Neural cell (in vitro differentiated cells): ENCODE data around the gene SLC6A20. TPM values are rescaled to one million over a fixed set of nuclear protein-coding genes. Genes with fewer than 3 reads are reported as not detected.

ENCODE experiments used
- H2AFZ ChIP-seq: fragments of 200-600, 300-800 bp; sonication (generic), shearing (Covaris generic); 2 replicates; pipeline ENCODE4 v1.6.0; 2014; ENCODE audit warnings: low read depth, mild to moderate bottlenecking, antibody characterized with exemption, low read length, moderate library complexity
- H3F3A ChIP-seq: fragments of 200-600 bp; shearing (Covaris generic); 2 replicates; pipeline ENCODE4 v1.6.1; 2016; ENCODE audit warnings: mild to moderate bottlenecking, moderate library complexity, mixed read lengths, antibody characterized with exemption, low read length; ENCODE audit not compliant: insufficient read depth, poor library complexity, severe bottlenecking
- H3K27ac ChIP-seq: fragments of 200-600, 300-800 bp; sonication (generic), shearing (Covaris generic); 2 replicates; pipeline ENCODE4 v1.5.1; 2014; ENCODE audit warnings: mild to moderate bottlenecking, low read length, moderate library complexity
- H3K27me3 ChIP-seq: fragments of 300-800, 200-600 bp; sonication (generic), shearing (Covaris generic); 2 replicates; pipeline ENCODE4 v1.6.0; 2014; ENCODE audit warnings: mild to moderate bottlenecking, low read depth, low read length, moderate library complexity; ENCODE audit not compliant: insufficient read depth
- H3K36me3 ChIP-seq: fragments of 300-800, 200-600 bp; sonication (generic), shearing (Covaris generic); 2 replicates; pipeline ENCODE4 v1.5.1; 2014; ENCODE audit warnings: mild to moderate bottlenecking, antibody characterized with exemption, low read length, moderate library complexity; ENCODE audit not compliant: insufficient read depth
- H3K4me2 ChIP-seq: fragments of 300-800, 200-600 bp; sonication (generic), shearing (Covaris generic); 2 replicates; pipeline ENCODE4 v1.6.0; 2014; ENCODE audit warnings: mild to moderate bottlenecking, low read length
- H3K4me3 ChIP-seq: fragments of 300-800, 200-600 bp; sonication (generic), shearing (Covaris generic); 2 replicates; pipeline ENCODE4 v1.5.1; 2014; ENCODE audit warnings: mild to moderate bottlenecking, low read length, moderate library complexity
- H3K79me2 ChIP-seq: fragments of 200-600 bp; shearing (Covaris generic); replicated peaks from 2 replicates; pipeline ENCODE4 v1.6.0; 2014; ENCODE audit warnings: mild to moderate bottlenecking, low read length, moderate library complexity; ENCODE audit not compliant: insufficient read depth
- H3K9ac ChIP-seq: fragments of 300-800, 200-600 bp; sonication (generic), shearing (Covaris generic); 2 replicates; pipeline ENCODE4 v1.6.1; 2016; ENCODE audit warnings: mild to moderate bottlenecking, low read length, mixed read lengths
- H3K9me2 ChIP-seq: fragments of 200-600 bp; shearing (Covaris generic); 2 replicates; pipeline ENCODE4 v1.6.1; 2016; ENCODE audit warnings: mild to moderate bottlenecking, low read length, mixed read lengths; ENCODE audit not compliant: insufficient read depth
- H3K9me3 ChIP-seq: fragments of 200-600, 300-800 bp; sonication (generic), shearing (Covaris generic); 2 replicates; pipeline ENCODE4 v1.6.1; 2016; ENCODE audit warnings: mild to moderate bottlenecking, mixed run types, low read length, moderate library complexity, mixed read lengths
- H4K20me1 ChIP-seq: fragments of 200-600 bp; shearing (Covaris generic); 2 replicates; pipeline ENCODE4 v1.6.1; 2016; ENCODE audit warnings: mild to moderate bottlenecking, mixed run types; ENCODE audit not compliant: insufficient read depth
- CTCF ChIP-seq: fragments of 450-650 bp; IDR thresholded peaks from 2 replicates; pipeline ENCODE4 v1.5.1; 2014; ENCODE audit warnings: antibody characterized with exemption, mild to moderate bottlenecking, moderate library complexity; ENCODE audit not compliant: poor library complexity, severe bottlenecking
- EP300 ChIP-seq: fragments of 450-650 bp; conservative IDR thresholded peaks from 2 replicates; pipeline ENCODE4 v1.6.1; 2014; ENCODE audit warnings: antibody characterized with exemption, mild to moderate bottlenecking, moderate library complexity; ENCODE audit not compliant: poor library complexity, severe bottlenecking
- EZH2 ChIP-seq: fragments of 200-600, 300-800 bp; shearing (Covaris generic), sonication (generic); IDR thresholded peaks from 2 replicates; pipeline ENCODE4 v1.6.1; 2014; ENCODE audit warnings: antibody characterized with exemption, low read length, borderline replicate concordance, mild to moderate bottlenecking; ENCODE audit not compliant: insufficient read depth, poor library complexity, severe bottlenecking
- MXI1 ChIP-seq: fragments of 450-650 bp; conservative IDR thresholded peaks from 2 replicates; pipeline ENCODE4 v1.6.1; 2014; ENCODE audit warnings: antibody characterized with exemption, mild to moderate bottlenecking; ENCODE audit not compliant: poor library complexity, severe bottlenecking
- POLR2AphosphoS5 ChIP-seq: IDR thresholded peaks from 2 replicates; pipeline ENCODE4 v1.6.1; 2012
- RAD21 ChIP-seq: fragments of 450-650 bp; conservative IDR thresholded peaks from 2 replicates; pipeline ENCODE4 v1.6.1; 2014; ENCODE audit warnings: antibody characterized with exemption, mild to moderate bottlenecking, moderate library complexity
- REST ChIP-seq: IDR thresholded peaks from 2 replicates; pipeline ENCODE4 v1.6.1; 2012; ENCODE audit warnings: borderline replicate concordance
- SMC3 ChIP-seq: fragments of 450-650 bp; conservative IDR thresholded peaks from 2 replicates; pipeline ENCODE4 v1.6.1; 2014; ENCODE audit warnings: antibody characterized with exemption, mild to moderate bottlenecking, moderate library complexity; ENCODE audit not compliant: poor library complexity
- TAF1 ChIP-seq: IDR thresholded peaks from 2 replicates; pipeline ENCODE4 v1.6.1; 2012; ENCODE audit warnings: low read depth
- polyA plus RNA-seq: library from polyadenylated mRNA; depleted of rRNA; stranded (reverse); fragments of >200 nt; gene quantifications from 2 replicates; pipeline ENCODE4 v1.2.3, GENCODE V29; 2014

SLC6A20 gene
- polyA plus RNA-seq, 1 donor from 2014 or later, result not detected

GRCh38 chr3:45719655-45720487 lies 76.5 kb downstream of the SLC6A20 start:
- TF ChIP-seq CTCF (no peak), SMC3 (no peak), EP300 (no peak), REST (no peak), MXI1 (no peak), POLR2AphosphoS5 (no peak), RAD21 (no peak), EZH2 (no peak), TAF1 (no peak)
- no peak overlapping the region for H3K27ac ChIP-seq
- no peak overlapping the region for H3K4me2 ChIP-seq
- H4K20me1 ChIP-seq, result no peaks in the 10 kb centered on the region
- no peaks in the 10 kb centered on the region for H3K79me2 ChIP-seq
- H3K36me3 ChIP-seq, result peaks cover 5% of the 10 kb centered on the region
- H3K4me3 ChIP-seq, result no peak overlapping the region
- no peaks in the 10 kb centered on the region for H3K9me3 ChIP-seq
- no peaks in the 10 kb centered on the region for H3F3A ChIP-seq
- H2AFZ ChIP-seq, result no peak overlapping the region
- no peaks in the 10 kb centered on the region for H3K27me3 ChIP-seq
- H3K9ac ChIP-seq, result no peak overlapping the region
- no peaks in the 10 kb centered on the region for H3K9me2 ChIP-seq

DNA sequence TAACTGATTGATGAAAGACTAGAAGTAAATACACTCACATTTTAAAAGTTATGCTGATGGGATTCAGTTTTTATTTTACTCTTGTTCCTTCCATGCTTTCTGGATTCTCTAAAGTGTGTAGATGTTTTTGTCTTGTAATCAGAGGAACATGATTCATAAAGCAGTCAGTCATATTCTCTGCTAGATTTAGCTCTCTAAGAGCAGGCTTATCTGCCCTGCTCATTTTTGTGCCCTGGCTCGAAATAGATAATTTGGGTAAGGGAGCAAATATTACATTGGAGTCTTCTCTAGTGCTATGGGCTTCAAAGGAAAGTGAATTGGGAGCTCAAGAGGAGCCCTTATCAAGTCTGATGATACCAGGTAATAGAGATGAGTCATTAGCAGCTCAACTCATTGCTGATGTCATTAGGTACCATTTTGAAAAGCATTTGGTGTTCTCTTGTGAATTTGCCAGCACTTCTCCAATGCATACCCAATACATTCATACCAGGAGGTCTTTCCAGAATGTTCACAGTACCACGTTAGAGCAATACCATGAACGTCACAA lies 79.5 kb downstream of the SLC6A20 start:
- Histone ChIP-seq H3K79me2 (no peaks in the 10 kb centered on the region), H3K36me3 (no peaks in the 10 kb centered on the region), H3K4me3 (no peak overlapping the region), H3K9me2 (no peaks in the 10 kb centered on the region), H3K9me3 (no peaks in the 10 kb centered on the region), H4K20me1 (no peaks in the 10 kb centered on the region), H3K27me3 (no peaks in the 10 kb centered on the region), H2AFZ (no peak overlapping the region), H3K9ac (no peak overlapping the region), H3K27ac (no peak overlapping the region), H3F3A (no peaks in the 10 kb centered on the region), H3K4me2 (no peak overlapping the region)
- no peak for TF ChIP-seq RAD21
- no peak for TF ChIP-seq POLR2AphosphoS5
